Posterior vena cava (tissue), 2 donors: ENCODE data around the gene EXOC4. TPM values are rescaled to one million over a fixed set of nuclear protein-coding genes. Genes with fewer than 3 reads are reported as not detected.

Source experiments
- DNase-seq: peaks from one replicate; pipeline ENCODE4 v3.0.0-alpha.2; 2020; ENCODE audit warnings: low spot score
- intact Hi-C, 2 donors: fragments of 100-400 bp; cut with DNase I; formaldehyde crosslinking; loops; one replicate each; pipeline versions ENCODE4 v1.14.1 to v1.14.2; 2022 to 2023
- total RNA-seq, 2 donors: library from RNA; stranded (reverse); fragmentation: NEBNext Ultra II Directional; extraction: Animal tissue kit (Norgen Biotek cat#: 25700); gene quantifications; one replicate each; pipeline ENCODE4 v1.2.1, GENCODE V29; 2021
- donor health status: DM: yes; HTN: yes; CAD: no.
- donor health status: DM: yes; HTN: yes; CAD: no.

Gene EXOC4
- total RNA-seq, 2 donors from 2014 or later, result 66.0 to 70.6 TPM

- intact Hi-C loops, result no loop called here
- no peak for DNase-seq
These were observed 295.1 kb downstream of the EXOC4 start for GRCh38 chr7:133547981-133548380.

- intact Hi-C loops, result no loop called here
These were observed 296.8 kb downstream of the EXOC4 start for GRCh38 chr7:133549633-133550032.

GRCh38 chr7:133550145-133550544, 297.3 kb downstream of the EXOC4 start:
- DNase-seq, result no peak
- intact Hi-C loops, result no loop called here

More at GRCh38 chr7:133549633-133550032, 296.8 kb downstream of the EXOC4 start:
- DNase-seq, result no peak

GRCh38 chr7:133550811-133551210, 297.9 kb downstream of the EXOC4 start:
- DNase-seq, result no peak
- intact Hi-C loops, result no loop called here

- intact Hi-C loops, result no loop called here
These were observed 298.6 kb downstream of the EXOC4 start for GRCh38 chr7:133551466-133551865.

GRCh38 chr7:133552079-133552478, 299.2 kb downstream of the EXOC4 start:
- intact Hi-C loops, result no loop called here

More at GRCh38 chr7:133551466-133551865, 298.6 kb downstream of the EXOC4 start:
- no peak for DNase-seq

GRCh38 chr7:133554330-133554729, 301.5 kb downstream of the EXOC4 start:
- intact Hi-C loops, result no loop called here

More at GRCh38 chr7:133552079-133552478, 299.2 kb downstream of the EXOC4 start:
- no peak for DNase-seq

GRCh38 chr7:133556048-133556447, 303.2 kb downstream of the EXOC4 start:
- DNase-seq, result no peak
- intact Hi-C loops, result no loop called here

More at GRCh38 chr7:133554330-133554729, 301.5 kb downstream of the EXOC4 start:
- no peak for DNase-seq

- DNase-seq, result no peak
- intact Hi-C loops, result no loop called here
These were observed 303.7 kb downstream of the EXOC4 start for GRCh38 chr7:133556553-133556952.

- DNase-seq, result no peak
- intact Hi-C loops, result no loop called here
These were observed 308.0 kb downstream of the EXOC4 start for GRCh38 chr7:133560900-133561299.

- intact Hi-C loops, result no loop called here
- no peak for DNase-seq
These were observed 308.5 kb downstream of the EXOC4 start for GRCh38 chr7:133561396-133561795.

- no peak for DNase-seq
- intact Hi-C loops, result no loop called here
These were observed 309.7 kb downstream of the EXOC4 start for GRCh38 chr7:133562621-133563020.

GRCh38 chr7:133563251-133563650, 310.4 kb downstream of the EXOC4 start:
- intact Hi-C loops, result no loop called here
- no peak for DNase-seq

GRCh38 chr7:133564484-133564883, 311.6 kb downstream of the EXOC4 start:
- DNase-seq, result no peak
- intact Hi-C loops, result no loop called here

- intact Hi-C loops, result no loop called here
- no peak for DNase-seq
These were observed 315.7 kb downstream of the EXOC4 start for GRCh38 chr7:133568544-133568943.

GRCh38 chr7:133570321-133570720, 317.4 kb downstream of the EXOC4 start:
- no peak for DNase-seq
- intact Hi-C loops, result no loop called here

GRCh38 chr7:133571076-133571475, 318.2 kb downstream of the EXOC4 start:
- intact Hi-C loops, result no loop called here
- DNase-seq, result no peak

GRCh38 chr7:133572087-133572486, 319.2 kb downstream of the EXOC4 start:
- intact Hi-C loops, result no loop called here

GRCh38 chr7:133572843-133573242, 320.0 kb downstream of the EXOC4 start:
- intact Hi-C loops, result no loop called here
- no peak for DNase-seq

More at GRCh38 chr7:133572087-133572486, 319.2 kb downstream of the EXOC4 start:
- no peak for DNase-seq

- no peak for DNase-seq
- intact Hi-C loops, result no loop called here
These were observed 320.8 kb downstream of the EXOC4 start for GRCh38 chr7:133573554-133574265.

GRCh38 chr7:133575726-133576440, 323.0 kb downstream of the EXOC4 start:
- intact Hi-C loops, result no loop called here
- no peak for DNase-seq
